Endometrial microvascular endothelial cells (primary cell): ENCODE data around the gene WFIKKN1. TPM values are rescaled to one million over a fixed set of nuclear protein-coding genes. Genes with fewer than 3 reads are reported as not detected.

ENCODE experiments used
- in situ Hi-C: cut with HindIII; loops from 2 replicates; pipeline ENCODE4 v1.10.0; 2017; ENCODE audit warnings: low sequenced_read_pairs, low pct_unique_long_range_greater_than_20kb; ENCODE audit errors: inconsistent ontology term
- total RNA-seq: library from RNA; depleted of rRNA; stranded (reverse); fragments of >200 nt; gene quantifications from one replicate; pipeline ENCODE4 v1.2.3, GENCODE V29; 2015; ENCODE audit errors: inconsistent ontology term

The WFIKKN1 gene
- total RNA-seq, 1 donor from 2014 or later, result not detected

DNA sequence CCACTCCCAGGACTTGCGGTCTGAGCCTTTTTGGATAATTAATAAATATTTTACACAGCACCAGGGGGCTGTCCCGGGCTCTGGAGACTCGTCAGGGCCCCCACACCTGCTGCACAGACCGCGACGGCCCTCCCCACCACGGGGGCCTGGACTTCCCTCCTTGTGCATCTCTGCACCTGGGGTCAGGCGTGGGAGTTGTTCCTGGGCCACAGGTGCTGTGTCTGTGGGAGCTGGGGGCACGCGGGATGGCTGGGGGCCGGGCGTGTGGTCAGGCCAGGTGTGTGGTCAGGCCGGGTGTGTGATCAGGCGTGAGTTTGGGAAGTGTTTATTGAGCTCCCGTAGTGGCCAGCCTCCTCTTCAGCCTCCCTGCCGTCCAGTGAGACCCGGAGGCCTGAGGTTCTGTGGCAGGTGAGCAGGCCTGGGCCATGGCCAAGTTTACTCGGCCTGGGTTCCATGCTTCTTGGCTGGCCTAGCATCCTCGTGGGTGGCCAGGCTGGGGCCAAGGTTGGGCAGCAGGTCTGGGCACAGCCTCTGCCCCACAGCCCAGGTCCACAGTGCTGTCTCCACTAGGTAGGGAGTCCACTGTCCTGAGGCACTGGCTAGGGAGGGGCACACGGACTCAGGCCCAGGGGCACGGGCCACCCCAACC is 47.5 kb downstream of the WFIKKN1 start:
- in situ Hi-C loops, result no loop called here

GRCh38 chr16:678858-679813 is 48.4 kb downstream of the WFIKKN1 start:
- in situ Hi-C loops, result no loop called here

DNA sequence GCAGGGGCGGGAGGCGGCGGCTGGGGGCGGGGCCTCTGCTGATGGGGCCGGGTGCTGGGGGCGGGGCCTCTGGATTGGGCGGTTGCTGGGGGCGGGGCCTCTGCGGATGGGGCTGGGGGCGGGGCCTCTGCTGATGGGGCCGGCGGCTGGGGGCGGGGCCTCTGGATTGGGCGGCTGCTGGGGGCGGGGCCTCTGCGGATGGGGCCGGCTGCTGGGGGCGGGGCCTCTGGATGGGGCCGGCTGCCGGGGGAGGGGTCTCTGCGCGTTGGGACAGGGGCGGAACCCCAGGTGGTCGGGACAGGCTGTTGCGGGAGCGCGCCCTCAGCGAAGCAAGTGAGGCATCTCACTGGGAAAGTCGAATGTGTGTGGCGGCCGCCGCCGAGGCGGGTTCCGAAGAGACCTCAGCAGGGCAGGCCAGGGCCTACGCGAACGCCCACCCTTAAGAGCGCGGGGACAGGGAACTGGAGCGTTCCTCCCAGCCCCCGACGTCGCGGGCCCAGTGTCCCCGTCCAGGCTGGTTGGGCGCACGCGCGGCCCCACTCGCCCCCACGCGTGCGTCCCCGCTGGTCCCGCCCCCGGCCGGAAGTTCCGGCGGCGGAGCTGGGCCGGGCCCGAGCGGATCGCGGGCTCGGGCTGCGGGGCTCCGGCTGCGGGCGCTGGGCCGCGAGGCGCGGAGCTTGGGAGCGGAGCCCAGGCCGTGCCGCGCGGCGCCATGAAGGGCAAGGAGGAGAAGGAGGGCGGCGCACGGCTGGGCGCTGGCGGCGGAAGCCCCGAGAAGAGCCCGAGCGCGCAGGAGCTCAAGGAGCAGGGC is 49.2 kb downstream of the WFIKKN1 start, which contains the start of gene STUB1:
TSS of gene STUB1 (plus strand) at position 597 of the 811 bp plus-strand sequence. CDS start at position 713, 116 bp downstream.
- in situ Hi-C loops, result no loop called here

- in situ Hi-C loops, result no loop called here
Observed at GRCh38 chr16:680625-680945, 49.8 kb downstream of the WFIKKN1 start.

- in situ Hi-C loops, result no loop called here
Observed at GRCh38 chr16:680967-681745, 50.4 kb downstream of the WFIKKN1 start.

GRCh38 chr16:681746-682427 is 51.1 kb downstream of the WFIKKN1 start:
- in situ Hi-C loops, result no loop called here

GRCh38 chr16:682493-683395 is 52.0 kb downstream of the WFIKKN1 start:
- in situ Hi-C loops, result no loop called here

DNA sequence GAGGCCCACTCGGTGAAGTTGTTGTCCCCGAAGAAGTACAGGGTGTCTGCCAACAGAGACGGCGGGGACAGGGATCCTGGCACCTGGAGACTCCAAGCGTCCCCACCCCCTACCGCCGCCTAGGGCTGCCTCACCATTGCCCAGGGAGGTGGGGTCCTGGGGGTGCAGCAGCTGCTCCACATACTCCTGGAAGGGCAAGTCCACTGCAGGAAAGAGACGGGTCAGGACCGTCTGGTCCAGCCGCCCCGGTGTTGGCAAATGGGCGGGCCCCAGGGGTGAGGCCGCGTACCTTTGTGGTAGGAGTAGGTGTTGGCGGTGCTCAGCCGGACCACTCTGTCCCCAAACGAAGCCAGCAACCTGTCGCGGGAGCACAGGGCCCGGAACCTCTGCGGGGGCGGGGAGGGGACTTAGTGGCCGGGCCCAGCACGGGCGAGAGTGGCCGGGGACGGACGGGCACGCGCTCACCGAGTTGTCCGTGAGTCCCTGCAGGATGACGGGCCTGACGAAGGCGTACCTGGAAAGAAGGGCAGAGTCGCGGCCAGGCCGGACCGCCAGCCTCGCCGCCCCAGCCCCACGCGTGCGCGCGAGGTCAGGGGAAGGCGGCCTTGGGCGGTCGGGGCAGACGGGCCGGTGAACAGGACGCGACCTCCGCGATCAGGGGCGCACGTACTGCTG is 52.7 kb downstream of the WFIKKN1 start:
- in situ Hi-C loops, result no loop called here

Other genes starting within 250 kb of the WFIKKN1 start
- 64.2 TPM for gene PGAP6, start 249.0 kb upstream of the WFIKKN1 start, total RNA-seq
- 92.3 TPM for gene NME4, start 233.8 kb upstream of the WFIKKN1 start, total RNA-seq
- 17.3 TPM for gene DECR2, start 229.1 kb upstream of the WFIKKN1 start, total RNA-seq
- gene RAB11FIP3, start 205.3 kb upstream of the WFIKKN1 start, total RNA-seq, result 41.7 TPM
- 60.2 TPM for gene CAPN15, start 103.3 kb upstream of the WFIKKN1 start, total RNA-seq
- not detected for gene PRR35, start 70.6 kb upstream of the WFIKKN1 start, total RNA-seq
- not detected for gene NHLRC4, start 64.0 kb upstream of the WFIKKN1 start, total RNA-seq
- gene PIGQ, start 61.0 kb upstream of the WFIKKN1 start, total RNA-seq, result 29.1 TPM
- 9.9 TPM for gene RAB40C, start 40.9 kb upstream of the WFIKKN1 start, total RNA-seq
- gene METTL26, start 5.3 kb downstream of the WFIKKN1 start, total RNA-seq, result 119 TPM
- 23.4 TPM for gene MCRIP2, start 10.8 kb downstream of the WFIKKN1 start, total RNA-seq
- 39.7 TPM for gene WDR90, start 18.4 kb downstream of the WFIKKN1 start, total RNA-seq
- 41.3 TPM for gene RHOT2, start 37.1 kb downstream of the WFIKKN1 start, total RNA-seq
- 2.1 TPM for gene RHBDL1, start 44.7 kb downstream of the WFIKKN1 start, total RNA-seq
- 229 TPM for gene STUB1, start 49.4 kb downstream of the WFIKKN1 start, total RNA-seq
- gene JMJD8, start 53.3 kb downstream of the WFIKKN1 start, total RNA-seq, result 68.2 TPM
- 6.3 TPM for gene WDR24, start 59.4 kb downstream of the WFIKKN1 start, total RNA-seq
- gene FBXL16, start 74.8 kb downstream of the WFIKKN1 start, total RNA-seq, result not detected
- gene METRN, start 84.1 kb downstream of the WFIKKN1 start, total RNA-seq, result 17.2 TPM
- gene ANTKMT, start 90.2 kb downstream of the WFIKKN1 start, total RNA-seq, result 14.0 TPM
- gene CCDC78, start 95.5 kb downstream of the WFIKKN1 start, total RNA-seq, result not detected
- not detected for gene HAGHL, start 96.1 kb downstream of the WFIKKN1 start, total RNA-seq
- 34.5 TPM for gene CIAO3, start 110.0 kb downstream of the WFIKKN1 start, total RNA-seq
- not detected for gene MSLN, start 129.7 kb downstream of the WFIKKN1 start, total RNA-seq
- gene RPUSD1, start 157.4 kb downstream of the WFIKKN1 start, total RNA-seq, result 77.6 TPM
- gene CHTF18, start 157.6 kb downstream of the WFIKKN1 start, total RNA-seq, result 33.9 TPM
- gene GNG13, start 169.7 kb downstream of the WFIKKN1 start, total RNA-seq, result not detected